CD14-positive monocyte (primary cell): Measurements from ENCODE around the gene PMPCA. TPM values are rescaled to one million over a fixed set of nuclear protein-coding genes. Genes with fewer than 3 reads are reported as not detected.

Experiments used
- DNase-seq, 3 donors: peaks; one replicate each; pipeline ENCODE4 v3.0.0-alpha.2; 2011 to 2022
- H2AFZ ChIP-seq: 2 replicates; pipeline ENCODE4 v1.6.0; 2012; ENCODE audit warnings: mild to moderate bottlenecking, low read depth, low read length, inconsistent platforms; ENCODE audit not compliant: insufficient read depth, poor library complexity, severe bottlenecking
- H3K27ac ChIP-seq, 2 donors: 1 replicate in 1 of 2; 2 replicates in 1 of 2; pipeline ENCODE4 v1.5.1; 2012 to 2013; ENCODE audit warnings: low read length in 2 of 2, control low read depth in 1 of 2, inconsistent platforms in 1 of 2, low read depth in 1 of 2, mild to moderate bottlenecking in 1 of 2
- H3K27me3 ChIP-seq, 2 donors: one replicate each; pipeline versions ENCODE4 v1.6.0 to v1.6.1; 2011 to 2013; ENCODE audit warnings: low read length in 2 of 2; ENCODE audit not compliant: control insufficient read depth in 2 of 2, insufficient read depth in 2 of 2
- H3K36me3 ChIP-seq, 2 donors: replicated peaks in 1 of 2; 1 replicate in 1 of 2; 2 replicates in 1 of 2; pipeline versions ENCODE4 v1.5.1 to v1.6.1; 2012 to 2013; ENCODE audit warnings: low read length in 2 of 2, control low read depth in 1 of 2, inconsistent platforms in 1 of 2, mild to moderate bottlenecking in 1 of 2; ENCODE audit not compliant: insufficient read depth in 2 of 2, control insufficient read depth in 1 of 2
- H3K4me1 ChIP-seq, 2 donors: 1 replicate in 1 of 2; 2 replicates in 1 of 2; pipeline versions ENCODE4 v1.5.1 to v1.6.1; 2012 to 2013; ENCODE audit warnings: low read length in 2 of 2, control low read depth in 1 of 2, inconsistent platforms in 1 of 2, mild to moderate bottlenecking in 1 of 2, moderate library complexity in 1 of 2; ENCODE audit not compliant: insufficient read depth in 2 of 2, control insufficient read depth in 1 of 2
- H3K4me2 ChIP-seq: replicated peaks from 2 replicates; pipeline ENCODE3; 2012; ENCODE audit warnings: low read length, moderate library complexity, mild to moderate bottlenecking; ENCODE audit not compliant: poor library complexity, severe bottlenecking; ENCODE audit errors: extremely low read depth
- H3K4me3 ChIP-seq, 3 experiments: fragments of 200-600 bp in 1 of 3; sonication (generic) in 1 of 3; replicated peaks in 1 of 3; 1 replicate in 2 of 3; 2 replicates in 1 of 3; pipeline ENCODE4 v1.5.1; 2011 to 2013; ENCODE audit warnings: low read length in 3 of 3, mild to moderate bottlenecking in 3 of 3, control low read depth in 2 of 3, low read depth in 2 of 3, inconsistent platforms in 1 of 3, moderate library complexity in 1 of 3
- H3K79me2 ChIP-seq: 2 replicates; pipeline ENCODE4 v1.6.0; 2012; ENCODE audit warnings: mild to moderate bottlenecking, control low read depth, inconsistent platforms, low read length, moderate library complexity; ENCODE audit not compliant: insufficient read depth
- H3K9ac ChIP-seq: 2 replicates; pipeline ENCODE4 v1.6.0; 2017; ENCODE audit warnings: low read length, mild to moderate bottlenecking; ENCODE audit not compliant: insufficient read depth, poor library complexity, severe bottlenecking
- H3K9me3 ChIP-seq, 2 donors: replicated peaks in 1 of 2; 1 replicate in 1 of 2; 2 replicates in 1 of 2; pipeline versions ENCODE4 v1.5.1 to v1.6.1; 2012 to 2013; ENCODE audit warnings: low read length in 2 of 2, control low read depth in 1 of 2; ENCODE audit not compliant: control insufficient read depth in 1 of 2, insufficient read depth in 1 of 2
- H4K20me1 ChIP-seq: 2 replicates; pipeline ENCODE4 v1.6.0; 2012; ENCODE audit warnings: mild to moderate bottlenecking, low read length, control low read depth, moderate library complexity; ENCODE audit not compliant: insufficient read depth
- H3K27ac Mint-ChIP-seq, 7 donors: one replicate each; pipeline ENCODE4 v1.8.0; 2020; ENCODE audit warnings: mild to moderate bottlenecking in 7 of 7, mixed read lengths in 7 of 7, moderate library complexity in 6 of 7, inconsistent platforms in 2 of 7
- H3K27me3 Mint-ChIP-seq, 3 donors: one replicate each; pipeline ENCODE4 v1.8.0; 2021 to 2022; ENCODE audit warnings: low read depth in 3 of 3, mild to moderate bottlenecking in 3 of 3, mixed read lengths in 3 of 3, moderate library complexity in 3 of 3, inconsistent platforms in 1 of 3
- H3K36me3 Mint-ChIP-seq, 2 donors: one replicate each; pipeline ENCODE4 v1.8.0; 2020; ENCODE audit warnings: mixed read lengths in 2 of 2, inconsistent platforms in 1 of 2, mild to moderate bottlenecking in 1 of 2
- H3K4me1 Mint-ChIP-seq: one replicate; pipeline ENCODE4 v1.8.0; 2020; ENCODE audit warnings: mild to moderate bottlenecking, mixed read lengths
- H3K4me3 Mint-ChIP-seq, 2 donors: one replicate each; pipeline ENCODE4 v1.8.0; 2020; ENCODE audit warnings: mild to moderate bottlenecking in 2 of 2, mixed read lengths in 2 of 2, moderate library complexity in 1 of 2
- H3K9me3 Mint-ChIP-seq, 7 donors: one replicate each; pipeline ENCODE4 v1.8.0; 2020 to 2022; ENCODE audit warnings: mixed read lengths in 7 of 7, mild to moderate bottlenecking in 6 of 7, moderate library complexity in 6 of 7, inconsistent platforms in 2 of 7
- CTCF ChIP-seq: fragments of 200-600 bp; IDR thresholded peaks from one replicate; pipeline ENCODE4 v1.8.0; 2022; ENCODE audit warnings: antibody characterized with exemption, mild to moderate bottlenecking
- WGBS: methylation state at CpG from one replicate; pipeline ENCODE4 v1.1.5; 2013; ENCODE audit warnings: missing lambda C conversion rate; ENCODE audit not compliant: insufficient coverage; 5-methylcytosine and 5-hydroxymethylcytosine counted together
- intact Hi-C, 2 donors: fragments of 100-400 bp; cut with micrococcal nuclease; formaldehyde crosslinking; loops; one replicate each; pipeline versions ENCODE4 v1.15.0 to v1.15.1; 2023
- polyA plus RNA-seq, 3 donors: library from polyadenylated mRNA; depleted of rRNA in 1 of 3; unstranded in 2 of 3; stranded (reverse) in 1 of 3; fragments of 300-500 nt in 2 of 3; fragments of >200 nt in 1 of 3; fragmentation: Illumina TruSeq in 2 of 3; gene quantifications; 1 replicate in 2 of 3; 2 replicates in 1 of 3; pipeline ENCODE4 v1.2.3, GENCODE V29; 2012 to 2021

The PMPCA gene
- polyA plus RNA-seq, 3 donors: 23.1 to 58.8 (median 24.9) TPM

- H2AFZ ChIP-seq: no peak overlapping the region
- H3K4me3 Mint-ChIP-seq: no peak overlapping the region
- H3K9ac ChIP-seq: no peak overlapping the region
- H3K4me3 ChIP-seq: no peak overlapping the region
- peaks cover 0 to 4% (median 2%) of the 10 kb centered on the region in 3 donors for H3K27me3 Mint-ChIP-seq
- peak overlapping the region in 3 of 7 donors; percentile 41 to 74 (median 67) for H3K27ac Mint-ChIP-seq
- no peak overlapping the region for H3K4me2 ChIP-seq
- peaks cover 17% of the 10 kb centered on the region for H3K4me1 Mint-ChIP-seq
- DNase-seq: no peak
- intact Hi-C loops: loop anchor here in 1 of 2 donors (5.0 kb wide), 1 partner anchor 42 kb away; the partner anchor contains the start of gene DNLZ
- H3K36me3 Mint-ChIP-seq: peaks cover 37 to 62% of the 10 kb centered on the region in 2 donors
- H4K20me1 ChIP-seq: peaks cover 7% of the 10 kb centered on the region
- no peak overlapping the region for H3K27ac ChIP-seq
- WGBS: 82% methylated on average over 32 of the region's 32 CpGs
- peaks cover 43 to 55% of the 10 kb centered on the region in 2 donors for H3K36me3 ChIP-seq
- no peak for TF ChIP-seq CTCF
- peaks cover 0 to 2% (median 0%) of the 10 kb centered on the region in 7 donors for H3K9me3 Mint-ChIP-seq
- no peaks in the 10 kb centered on the region for H3K9me3 ChIP-seq
- peaks cover 5% of the 10 kb centered on the region for H3K79me2 ChIP-seq
- no peaks in the 10 kb centered on the region for H3K27me3 ChIP-seq
- H3K4me1 ChIP-seq: peaks cover 10 to 16% of the 10 kb centered on the region in 2 donors
These were observed 6.3 kb upstream of the PMPCA start for GRCh38 chr9:136403915-136404800.

GRCh38 chr9:136404801-136405136, 5.7 kb upstream of the PMPCA start:
- no peak overlapping the region for H3K9ac ChIP-seq
- peaks cover 0 to 2% (median 0%) of the 10 kb centered on the region in 7 donors for H3K9me3 Mint-ChIP-seq
- peaks cover 20% of the 10 kb centered on the region for H3K4me1 Mint-ChIP-seq
- no peaks in the 10 kb centered on the region for H3K27me3 ChIP-seq
- H3K27ac Mint-ChIP-seq: peak overlapping the region in 3 of 7 donors; percentile 37 to 74 (median 54)
- H3K4me2 ChIP-seq: no peak overlapping the region
- peaks cover 11 to 16% of the 10 kb centered on the region in 2 donors for H3K4me1 ChIP-seq
- WGBS: 95% methylated on average over 14 of the region's 14 CpGs
- H3K27ac ChIP-seq: no peak overlapping the region
- peaks cover 0 to 7% (median 2%) of the 10 kb centered on the region in 3 donors for H3K27me3 Mint-ChIP-seq
- no peaks in the 10 kb centered on the region for H3K9me3 ChIP-seq
- intact Hi-C loops: loop anchor here in 1 of 2 donors (5.0 kb wide), 1 partner anchor 42 kb away; the partner anchor contains the start of gene DNLZ
- peaks cover 5% of the 10 kb centered on the region for H3K79me2 ChIP-seq
- no peak overlapping the region for H3K4me3 ChIP-seq
- H3K4me3 Mint-ChIP-seq: no peak overlapping the region
- peaks cover 3% of the 10 kb centered on the region for H4K20me1 ChIP-seq
- peaks cover 37 to 62% of the 10 kb centered on the region in 2 donors for H3K36me3 Mint-ChIP-seq
- H2AFZ ChIP-seq: no peak overlapping the region
- H3K36me3 ChIP-seq: peaks cover 43 to 55% of the 10 kb centered on the region in 2 donors
- DNase-seq: no peak
- TF ChIP-seq CTCF: no peak
